HG03025 (cell line): Measurements from ENCODE around the gene FZR1.

Source experiments
- ATAC-seq: cut with Tn5 transposase; IDR thresholded peaks from one replicate; pipeline ENCODE4 v1.9.1; 2021; ENCODE audit warnings: mild to moderate bottlenecking, moderate library complexity; ENCODE audit not compliant: unreplicated experiment, low FRiP score

The FZR1 gene

GRCh38 chr19:3505598-3506383 is at the start of gene FZR1:
FZR1 (plus strand) TSS chr19:3506311; CDS start chr19:3522990, 16,679 bp downstream.
- ATAC-seq: peak; percentile 62

GRCh38 chr19:3456925-3457527 is 49.1 kb upstream of the FZR1 start:
- ATAC-seq: no peak

DNA sequence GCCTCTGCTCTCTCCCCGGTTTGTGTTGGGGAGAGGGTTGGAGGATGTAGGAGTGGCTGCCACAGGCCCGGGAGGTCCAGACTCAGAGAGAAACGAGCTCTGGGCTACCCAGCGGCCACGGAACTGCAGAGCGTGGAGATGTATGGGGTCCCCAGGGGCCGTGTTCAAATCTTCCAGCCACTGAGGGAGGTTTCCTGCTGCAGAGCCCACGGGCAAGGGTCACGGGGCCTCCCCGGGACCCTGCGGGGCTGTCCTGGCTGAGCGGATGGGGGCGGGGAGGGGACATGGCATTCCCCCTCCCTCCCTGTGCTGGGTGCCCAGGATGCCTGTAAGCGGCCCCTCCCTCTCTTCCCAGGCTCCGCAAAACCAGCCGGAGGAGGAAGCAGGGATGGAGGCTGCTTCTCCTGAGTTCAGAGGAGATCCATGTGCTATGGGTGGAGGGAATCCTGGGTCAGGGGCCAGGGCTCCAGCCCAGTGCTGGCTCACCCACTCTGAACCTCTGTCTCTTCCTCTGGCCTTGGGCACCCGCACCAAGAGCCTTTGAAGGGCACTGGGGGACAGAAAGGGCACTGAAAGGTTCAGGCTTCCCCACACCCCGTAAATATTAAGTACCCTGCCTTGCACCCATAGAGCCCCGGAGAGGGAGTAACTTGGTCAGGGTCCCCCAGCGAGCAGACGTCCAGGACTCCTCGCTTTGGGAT is 48.4 kb upstream of the FZR1 start:
- ATAC-seq: no peak

DNA sequence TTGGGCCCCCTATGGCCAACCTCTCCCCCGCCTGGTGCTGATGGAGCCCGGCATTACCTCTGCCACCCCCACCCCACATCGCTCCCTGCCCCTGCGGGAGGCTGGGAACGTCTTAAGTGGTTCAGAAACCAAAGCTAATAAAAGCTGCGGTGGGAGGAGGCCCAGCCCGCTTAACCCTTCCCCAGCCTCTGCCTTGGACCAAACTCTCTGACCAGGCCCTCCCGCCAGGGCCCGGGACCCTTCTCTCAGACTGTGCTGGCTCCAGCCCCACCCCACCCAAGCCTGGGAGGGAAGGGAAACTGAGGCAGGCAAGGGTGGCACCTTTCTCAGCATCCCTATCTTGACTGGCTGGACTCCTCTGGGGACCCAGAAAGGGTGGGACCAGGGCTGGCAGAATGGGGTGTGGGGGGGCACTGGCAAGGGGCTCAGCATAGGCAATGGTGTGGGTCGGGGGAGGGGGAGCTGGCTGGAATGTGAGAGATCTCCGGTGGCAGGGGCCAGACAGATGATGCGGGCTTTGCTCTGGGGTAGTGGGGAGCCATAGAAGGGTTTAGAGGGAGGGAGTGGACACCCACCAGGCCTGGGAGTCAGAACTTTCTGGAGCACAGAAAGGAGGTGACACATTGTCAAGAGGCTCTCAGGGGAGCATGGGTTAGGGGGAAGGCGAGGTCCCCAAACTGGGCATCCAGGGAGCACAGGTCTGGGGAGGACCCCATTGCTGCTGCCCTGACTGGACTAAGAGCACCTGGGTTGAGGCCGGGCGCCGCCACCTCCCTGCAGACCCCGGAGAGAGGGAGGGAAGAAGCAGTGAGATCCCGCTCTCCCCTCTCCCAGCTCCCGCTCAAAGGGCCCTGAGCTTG is 47.7 kb upstream of the FZR1 start:
- ATAC-seq: no peak

GRCh38 chr19:3459089-3459881 is 46.8 kb upstream of the FZR1 start:
- no peak for ATAC-seq

- ATAC-seq: no peak
These were observed 46.0 kb upstream of the FZR1 start for GRCh38 chr19:3459965-3460582.

DNA sequence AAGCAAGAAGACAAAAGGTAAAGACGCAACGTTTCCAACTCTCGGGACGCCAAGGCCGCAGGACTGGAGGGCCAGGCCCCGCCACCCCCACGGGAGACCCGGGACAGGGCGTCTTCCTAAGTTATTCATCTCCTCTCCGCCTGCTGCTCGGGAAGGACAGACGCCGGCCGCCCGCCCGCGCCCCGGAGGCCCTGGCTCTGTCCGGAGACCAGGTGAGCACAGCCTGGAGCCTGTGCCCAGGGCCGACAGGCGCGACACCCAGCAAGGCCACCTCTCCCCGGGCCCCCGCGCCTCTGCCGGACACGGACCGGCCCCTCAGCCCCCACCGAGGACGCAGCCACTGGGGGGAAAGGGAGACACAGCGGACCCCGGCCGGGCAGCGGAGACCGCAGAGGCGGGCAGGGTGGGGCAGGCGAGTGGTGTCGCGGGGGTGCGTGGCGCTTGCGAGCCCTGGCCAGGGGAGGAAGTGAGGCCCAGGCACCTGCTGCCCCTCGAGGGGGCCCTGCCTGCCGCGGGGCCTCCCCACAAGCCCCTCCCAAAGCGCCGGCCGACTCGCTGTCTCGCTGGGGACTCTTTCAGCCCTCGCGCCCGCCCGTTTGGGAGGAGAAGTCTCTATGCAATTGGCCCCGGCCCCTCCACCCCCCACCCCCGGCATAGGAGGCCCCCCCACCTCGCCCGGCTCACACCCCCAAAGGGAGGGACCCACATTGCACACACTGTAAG is 43.0 kb upstream of the FZR1 start:
- ATAC-seq: no peak

DNA sequence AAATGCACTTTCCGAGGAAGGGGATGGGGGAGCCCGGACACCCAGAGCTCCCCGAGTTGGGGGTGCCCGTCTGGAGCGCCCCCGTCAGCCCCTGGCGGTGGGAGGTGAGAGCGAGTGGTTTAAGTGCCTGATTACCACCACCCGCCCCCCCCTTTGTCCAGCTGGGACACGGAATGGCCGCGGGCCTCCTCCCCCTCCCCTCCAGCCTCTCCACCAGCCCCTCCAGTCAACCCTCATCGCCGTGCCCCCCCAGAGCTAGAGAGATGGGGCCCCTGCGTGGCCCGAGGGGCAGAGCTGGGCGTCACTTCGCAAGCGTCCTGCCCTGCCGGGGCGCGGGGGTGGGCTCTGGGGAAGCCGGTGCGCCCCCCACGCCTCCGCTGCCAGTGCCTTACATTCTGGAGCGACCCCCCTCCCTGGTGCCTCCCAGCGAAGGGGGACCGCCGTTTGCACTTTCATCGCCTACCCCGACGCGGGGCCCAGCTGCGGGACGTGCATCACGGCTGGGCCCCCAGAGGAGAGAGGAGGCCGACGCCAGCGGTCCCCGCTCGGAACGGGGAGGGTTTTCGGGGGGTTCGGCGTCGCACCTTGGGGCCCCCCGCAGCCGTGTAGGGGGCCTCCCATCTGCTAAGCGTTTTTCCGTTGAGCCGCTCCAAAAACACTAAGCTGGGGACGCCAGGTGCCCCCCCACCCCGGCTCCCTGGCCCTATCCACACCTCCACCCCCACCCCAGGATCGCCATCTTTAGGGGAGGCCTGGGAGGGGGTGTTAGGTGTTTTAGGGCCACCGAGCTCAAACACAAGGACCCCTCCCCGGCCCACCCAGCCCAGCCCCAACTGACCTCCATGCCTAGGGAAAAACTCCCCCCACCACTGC is 42.2 kb upstream of the FZR1 start:
- no peak for ATAC-seq

DNA sequence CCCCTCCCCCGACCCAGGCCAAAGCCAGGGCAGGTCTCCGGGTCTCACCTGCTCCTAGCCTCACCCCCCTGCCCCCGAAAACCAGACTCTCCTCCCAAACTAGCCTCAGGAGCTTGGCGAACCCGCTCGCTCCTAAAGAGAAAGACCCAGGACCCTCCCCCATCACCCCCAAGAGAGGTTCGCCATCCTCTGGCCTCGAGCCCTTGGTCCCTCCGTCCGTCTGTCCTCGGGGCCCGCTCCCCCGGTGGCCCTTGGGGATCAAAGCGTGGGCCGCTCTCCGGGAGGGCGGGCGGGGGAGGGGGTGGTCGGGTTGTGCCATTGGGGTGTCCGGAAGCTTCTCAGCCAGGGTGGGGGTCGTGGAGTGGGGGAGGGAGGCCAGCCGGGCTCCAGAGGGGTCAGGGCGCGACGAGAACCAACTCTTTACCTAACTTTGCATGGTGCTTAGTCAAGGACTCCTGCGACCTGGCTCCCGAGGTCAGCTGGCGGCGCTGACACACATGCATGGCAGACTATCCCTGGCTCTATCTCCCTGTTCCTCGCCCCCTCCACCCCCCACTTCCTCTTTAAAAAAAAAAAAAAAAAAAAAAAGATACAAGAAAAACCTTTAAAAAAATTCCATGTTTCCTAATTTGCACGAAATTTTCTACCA is 41.4 kb upstream of the FZR1 start:
- no peak for ATAC-seq

DNA sequence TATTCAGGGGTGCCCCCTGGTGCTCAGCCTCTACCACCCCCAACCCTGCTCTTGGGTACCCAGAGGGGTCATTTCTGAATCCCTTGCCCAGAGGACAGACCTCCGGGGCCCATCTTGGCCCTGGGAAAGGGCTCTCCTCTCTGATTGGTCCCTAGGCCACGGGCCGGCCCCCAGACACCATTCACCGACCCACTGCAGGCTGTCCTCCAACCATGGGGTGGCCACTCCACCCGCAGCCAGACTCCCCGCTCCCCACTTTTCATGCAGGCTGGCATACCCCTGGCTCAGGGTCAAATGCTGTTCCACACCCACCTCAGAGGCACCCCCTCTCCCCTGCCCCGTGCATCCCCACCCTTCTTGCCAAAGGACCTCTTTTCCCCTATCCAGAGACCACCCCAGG is 40.6 kb upstream of the FZR1 start:
- ATAC-seq: no peak

DNA sequence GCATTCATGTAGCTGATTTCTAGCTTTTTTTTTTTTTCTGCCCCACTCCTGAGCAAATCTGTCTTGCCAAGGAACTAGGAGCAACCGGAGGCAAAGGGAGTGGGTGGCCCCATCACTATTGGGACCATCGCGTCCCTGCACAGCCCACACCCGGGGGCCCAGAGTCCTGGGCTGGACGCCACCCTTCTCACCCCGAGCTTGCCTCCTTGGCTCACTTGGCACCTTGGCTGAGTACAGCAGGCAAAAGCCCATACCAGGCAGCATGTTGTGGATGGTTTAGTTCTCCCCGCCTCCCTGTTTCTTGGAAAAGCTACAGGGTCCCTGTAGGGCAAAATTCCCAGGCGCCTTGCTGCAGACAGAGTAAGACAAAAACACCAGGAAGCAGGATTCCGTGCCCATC is 39.5 kb upstream of the FZR1 start:
- no peak for ATAC-seq

DNA sequence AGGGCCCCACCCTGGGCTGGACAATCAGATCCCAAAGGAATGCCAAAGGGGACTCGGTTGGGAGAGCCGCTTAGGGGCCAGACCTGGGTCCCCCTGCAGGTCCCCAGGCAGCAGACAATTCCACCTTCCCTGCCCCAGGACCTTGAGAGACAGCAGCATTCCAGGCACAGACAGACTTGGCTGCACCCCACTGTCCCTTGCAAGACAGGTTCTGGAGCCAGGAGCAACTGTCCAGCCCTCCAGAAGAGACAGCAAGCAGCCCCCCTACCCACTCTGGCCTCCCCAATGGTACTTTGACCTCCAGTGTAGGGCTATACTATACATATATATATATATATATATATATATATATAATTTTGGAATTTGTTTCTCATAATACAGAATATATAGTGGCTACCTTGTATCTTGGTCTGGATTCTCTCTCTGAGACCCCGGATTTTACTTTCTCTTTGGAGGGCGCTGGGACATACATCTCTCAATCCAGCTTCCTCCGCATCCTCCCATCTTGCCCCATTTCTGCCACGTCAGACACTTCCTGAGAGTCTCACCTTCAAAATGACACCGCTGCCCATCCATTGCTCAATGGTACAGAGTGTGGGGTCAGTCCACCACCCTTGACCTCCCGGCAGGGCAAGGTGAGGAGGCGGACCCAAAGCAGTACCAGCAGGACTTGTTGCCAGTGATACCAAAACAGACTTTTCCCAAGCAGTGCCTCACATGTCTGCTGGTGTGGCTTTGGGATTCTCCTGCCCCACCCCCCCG is 38.5 kb upstream of the FZR1 start:
- ATAC-seq: no peak

DNA sequence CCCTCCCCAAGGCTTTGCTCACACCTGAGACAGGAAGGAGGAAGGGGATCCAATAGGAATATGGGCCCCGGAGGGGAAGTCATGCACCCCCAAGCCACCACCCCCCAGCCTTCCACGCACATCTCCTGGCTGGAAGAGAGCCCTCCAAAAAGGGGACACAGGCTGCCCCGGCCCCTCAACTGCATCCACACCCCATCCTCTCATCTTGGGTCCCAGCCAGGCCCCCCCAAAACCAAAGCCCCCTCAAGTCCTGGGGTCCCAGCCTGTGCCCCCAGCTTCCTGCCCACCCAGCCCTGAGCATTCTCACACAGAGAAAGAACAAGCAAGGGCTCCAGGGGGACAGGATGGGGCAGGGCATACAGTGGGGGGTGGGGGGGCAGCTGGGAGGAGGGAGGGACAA is 37.9 kb upstream of the FZR1 start:
- no peak for ATAC-seq

DNA sequence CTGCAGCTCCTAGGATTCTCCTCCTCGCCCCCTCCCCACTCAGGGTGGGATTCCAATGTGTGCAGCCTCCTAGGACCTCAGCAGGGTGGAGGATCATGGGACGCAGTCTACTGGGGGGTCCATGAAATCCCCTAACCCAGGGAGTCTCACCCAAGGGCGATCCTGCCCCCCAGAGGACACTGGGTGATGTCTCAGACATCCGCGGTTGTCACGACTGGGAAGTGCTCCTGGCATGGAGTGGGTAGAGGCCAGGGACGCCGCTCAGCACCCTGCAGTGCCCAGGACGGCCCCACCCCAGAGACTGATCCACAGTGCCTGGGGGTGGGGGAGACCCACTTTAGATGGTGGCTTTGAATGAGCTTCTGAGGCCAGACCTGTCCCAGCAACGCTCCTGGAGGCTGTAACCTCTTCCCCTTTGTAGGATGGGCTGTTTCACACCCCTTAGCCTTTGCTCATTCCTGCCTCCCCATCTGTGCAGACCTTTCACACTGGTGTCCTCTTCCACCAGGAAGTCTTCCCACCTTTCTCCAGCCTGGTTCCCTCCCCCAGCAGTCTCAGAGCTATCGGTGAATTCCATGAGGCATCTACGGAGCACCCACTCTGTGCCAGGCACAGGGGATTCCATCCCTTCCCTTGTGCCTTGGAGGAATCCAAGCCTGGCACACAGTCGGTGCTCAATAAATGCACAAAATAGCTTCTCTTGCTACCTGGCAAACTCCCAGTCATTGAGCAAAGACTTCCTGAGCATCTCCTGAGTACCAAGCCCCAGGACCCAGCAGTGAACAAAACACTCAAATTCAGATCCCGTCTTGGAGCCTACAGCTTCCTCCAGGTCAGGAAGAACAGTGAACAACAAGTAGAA is 36.2 kb upstream of the FZR1 start:
- ATAC-seq: no peak

DNA sequence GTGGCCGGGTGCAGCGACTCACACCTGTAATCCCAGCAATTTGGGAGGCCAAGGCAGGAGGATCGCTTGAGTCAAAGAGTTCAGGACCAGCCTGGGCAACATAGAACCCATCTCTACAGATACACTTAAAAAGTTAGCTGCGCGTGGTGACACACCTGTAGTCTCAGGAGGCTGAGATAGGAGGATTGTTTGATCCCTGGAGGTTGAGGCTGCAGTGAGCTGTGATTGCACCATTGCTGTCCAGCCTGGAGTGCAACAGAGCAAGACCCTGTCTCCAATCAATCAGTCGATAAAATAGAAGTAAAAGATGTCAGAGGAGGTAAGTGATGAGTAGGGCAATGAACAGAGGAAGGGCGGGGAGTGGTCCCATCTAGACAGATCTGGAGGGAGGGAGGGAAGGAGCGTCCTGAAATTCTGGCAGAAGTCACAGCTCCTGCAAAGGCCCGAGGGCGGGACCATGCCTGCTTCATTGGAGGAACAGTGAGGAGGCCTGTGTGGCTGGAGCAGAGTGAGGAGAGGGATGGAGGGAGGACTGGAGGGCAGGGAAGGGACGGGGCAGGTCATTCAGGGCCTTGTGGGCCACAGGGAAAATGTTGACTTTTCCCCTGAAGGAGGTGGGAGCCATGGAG is 35.5 kb upstream of the FZR1 start:
- no peak for ATAC-seq
